Measurements from ENCODE around the gene PAK1IP1. TPM values are rescaled to one million over a fixed set of nuclear protein-coding genes. Genes with fewer than 3 reads are reported as not detected.
"Not testable (repeated sequence)": the region's sequence is repeated elsewhere in the genome, so short reads cannot be mapped to it uniquely, and the experiment has no call there.

PAK1IP1 gene, protein sequence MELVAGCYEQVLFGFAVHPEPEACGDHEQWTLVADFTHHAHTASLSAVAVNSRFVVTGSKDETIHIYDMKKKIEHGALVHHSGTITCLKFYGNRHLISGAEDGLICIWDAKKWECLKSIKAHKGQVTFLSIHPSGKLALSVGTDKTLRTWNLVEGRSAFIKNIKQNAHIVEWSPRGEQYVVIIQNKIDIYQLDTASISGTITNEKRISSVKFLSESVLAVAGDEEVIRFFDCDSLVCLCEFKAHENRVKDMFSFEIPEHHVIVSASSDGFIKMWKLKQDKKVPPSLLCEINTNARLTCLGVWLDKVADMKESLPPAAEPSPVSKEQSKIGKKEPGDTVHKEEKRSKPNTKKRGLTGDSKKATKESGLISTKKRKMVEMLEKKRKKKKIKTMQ
- total RNA-seq (2014; rRNA removed; shearing (Covaris generic)) = 35.4 and 45.5 TPM in 2 replicates

DNA sequence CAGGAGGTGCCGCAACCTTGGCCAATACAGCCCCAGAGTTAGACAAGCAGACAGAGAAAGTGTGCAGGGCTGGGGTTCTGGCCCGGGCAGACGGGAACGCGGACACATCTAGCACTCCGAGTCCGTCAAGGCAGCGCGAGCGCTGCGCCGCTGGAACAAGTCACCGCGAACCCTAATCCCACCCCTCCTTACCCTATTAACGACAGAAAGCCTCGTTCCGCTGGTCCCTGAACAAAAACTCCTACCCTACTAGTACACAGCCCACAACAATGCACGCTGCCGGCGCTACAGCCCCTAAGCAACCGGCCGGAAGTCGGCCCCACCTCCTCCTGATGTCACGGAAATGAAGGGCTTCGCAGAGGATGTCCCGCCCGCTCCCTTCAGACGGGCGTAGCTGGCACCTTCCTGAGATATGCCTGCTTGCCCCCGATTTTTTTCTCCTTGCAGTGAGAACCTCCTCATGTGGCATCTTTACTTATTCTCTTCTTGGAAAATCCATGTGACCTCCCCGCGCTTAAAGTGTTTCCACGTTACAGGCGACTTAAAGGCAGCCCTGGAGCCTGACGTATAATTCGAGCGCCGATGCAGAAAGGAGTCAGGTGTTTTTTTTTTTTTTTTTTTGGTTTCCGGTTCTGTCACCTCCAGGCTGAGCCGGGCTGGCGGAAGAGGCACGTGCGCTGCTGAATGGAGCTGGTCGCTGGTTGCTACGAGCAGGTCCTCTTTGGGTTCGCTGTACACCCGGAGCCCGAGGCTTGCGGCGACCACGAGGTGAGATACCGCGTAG, at the start of gene PAK1IP1, which contains the start of gene C6orf52:
PAK1IP1 (plus strand) TSS at position 671 of the 784 bp plus-strand sequence; CDS start at position 685, 14 bp downstream.
C6orf52 (minus strand) TSS at position 315 of the 784 bp plus-strand sequence. CDS start 7,066 bp downstream, outside the sequence.
- H3K27ac ChIP-seq = peak within 1 kb of the TSS; percentile 97
- no peaks in the 10 kb centered on the region for H3K27me3 ChIP-seq (replicated peaks)
- H3K36me3 ChIP-seq = peaks cover 38% of the 10 kb centered on the region

DNA sequence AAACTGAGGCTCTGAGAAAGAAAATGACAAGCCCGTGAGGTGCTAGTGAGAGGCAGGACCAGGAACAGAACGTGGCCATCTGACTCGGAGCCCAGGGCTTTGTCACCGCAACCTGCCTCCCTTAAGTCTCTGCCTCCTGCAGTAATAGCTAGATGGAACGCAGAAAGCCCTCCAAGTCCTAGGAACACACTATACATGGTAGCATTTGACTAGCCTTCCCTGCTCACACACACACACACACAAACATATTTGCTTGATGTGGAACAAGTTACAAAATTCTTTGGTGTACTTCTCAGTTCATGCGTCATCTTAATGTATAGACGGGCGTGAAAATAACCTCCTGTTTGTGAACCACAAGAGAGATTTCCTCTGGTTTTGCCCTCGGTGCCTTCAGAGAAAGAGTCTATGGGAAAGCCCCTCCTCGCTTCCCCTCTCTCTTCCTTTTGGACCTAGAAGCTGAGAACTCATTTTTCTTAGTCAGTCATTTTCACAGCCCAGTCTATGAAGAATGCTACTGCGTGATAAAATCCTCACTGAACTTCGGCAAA, 39.2 kb upstream of the PAK1IP1 start:
- Histone ChIP-seq H3K27me3 (replicated peaks) (peaks cover 12% of the 10 kb centered on the region; the same call in 1 of the 2 replicates), H3K4me3 (no peak overlapping the region), H3K4me1 (replicated peaks) (no peaks in the 10 kb centered on the region), H3K27ac (no peak overlapping the region), H3K9me3 (replicated peaks) (no peaks in the 10 kb centered on the region), H3K36me3 (no peaks in the 10 kb centered on the region)
- no peak for DNase-seq (ENCODE audit: low read depth in 1 of 2, low spot score in 2 of 2)

More for the DNA sequence above, at the start of gene PAK1IP1, which contains the start of gene C6orf52:
- DNase-seq (ENCODE audit: low read depth in 1 of 2, low spot score in 2 of 2) = peak; percentile 94 to 99
- peaks cover 10% of the 10 kb centered on the region for H3K4me1 ChIP-seq (replicated peaks)
- no peaks in the 10 kb centered on the region for H3K9me3 ChIP-seq (replicated peaks)
- peak within 1 kb of the TSS; percentile 69 for H3K4me3 ChIP-seq

DNA sequence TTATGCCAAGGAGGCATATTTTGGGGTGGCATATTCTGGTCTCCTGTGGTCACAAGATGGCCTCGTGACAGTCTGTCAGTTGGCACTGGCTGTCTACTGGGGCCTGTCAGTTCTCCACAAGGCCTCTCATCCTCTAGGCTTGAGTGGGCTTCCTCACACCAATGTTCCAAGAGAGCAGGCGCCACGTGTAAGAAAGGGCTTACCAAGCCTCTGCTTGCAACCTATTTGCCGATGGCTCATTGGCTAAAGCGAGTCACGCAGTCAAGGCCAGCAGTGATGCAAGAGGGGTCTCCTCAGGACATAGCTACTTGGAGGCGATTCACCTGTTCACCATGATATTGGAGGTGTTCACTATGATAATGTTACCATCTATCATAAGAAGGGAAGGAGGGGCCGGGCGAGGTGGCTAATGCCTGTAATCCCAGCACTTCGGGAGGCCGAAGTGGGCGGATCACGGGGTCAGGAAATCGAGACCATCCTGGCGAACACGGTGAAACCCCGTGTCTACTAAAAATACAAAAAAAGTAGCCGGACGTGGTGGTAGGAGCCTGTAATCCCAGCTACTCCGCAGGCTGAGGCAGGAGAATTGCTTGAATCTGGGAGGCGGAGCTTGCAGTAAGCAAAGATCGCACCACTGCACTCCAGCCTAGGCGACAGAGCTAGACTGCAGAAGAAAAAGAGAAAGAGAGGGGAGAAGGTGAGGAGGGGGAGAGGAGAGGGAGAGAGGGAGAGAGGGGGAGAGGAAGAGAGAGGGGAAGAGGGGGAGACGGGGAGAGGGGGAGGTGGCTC, 35.7 kb upstream of the PAK1IP1 start:
- H3K4me1 ChIP-seq (replicated peaks) = no peaks in the 10 kb centered on the region
- no peaks in the 10 kb centered on the region for H3K36me3 ChIP-seq
- no peak overlapping the region for H3K4me3 ChIP-seq
- H3K27ac ChIP-seq = no peak overlapping the region
- H3K27me3 ChIP-seq (replicated peaks) = 0 out of 2 replicates have a peak, but pooled peaks cover 8% of the 10 kb centered on the region
- no peaks in the 10 kb centered on the region for H3K9me3 ChIP-seq (replicated peaks)
- no peak for DNase-seq (ENCODE audit: low read depth in 1 of 2, low spot score in 2 of 2)

DNA sequence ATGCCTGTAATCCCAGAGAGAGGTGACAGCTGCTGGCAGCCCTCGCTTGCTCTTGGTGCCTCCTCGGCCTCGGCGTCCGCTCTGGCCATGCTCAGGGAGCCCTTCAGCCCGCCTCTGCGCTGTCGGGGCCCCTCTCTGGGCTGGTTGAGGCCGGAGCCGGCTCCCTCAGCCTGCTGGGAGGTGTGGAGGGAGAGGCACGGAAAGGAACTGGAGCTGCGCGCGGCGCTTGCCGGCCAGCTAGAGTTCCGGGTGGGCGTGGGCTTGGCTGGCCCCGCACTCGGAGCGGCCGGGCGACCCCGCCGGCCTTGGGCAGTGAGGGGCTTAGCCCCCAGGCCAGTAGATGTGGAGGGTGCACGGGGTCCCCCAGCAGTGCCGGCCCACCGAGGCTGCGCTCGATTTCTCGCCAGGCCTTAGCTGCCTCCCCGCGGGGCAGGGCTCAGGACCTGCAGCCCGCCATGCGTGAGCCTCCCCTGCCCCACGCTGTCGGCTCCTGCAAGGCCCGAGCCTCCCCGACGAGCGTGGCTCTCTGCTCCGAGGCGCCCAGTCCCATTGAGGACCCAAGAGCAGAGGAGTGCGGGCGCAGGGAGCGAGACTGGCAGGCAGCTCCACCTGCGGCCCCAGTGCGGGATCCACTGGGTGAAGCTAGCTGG, 34.9 kb upstream of the PAK1IP1 start:
- Histone ChIP-seq H3K9me3 (replicated peaks) (no peaks in the 10 kb centered on the region), H3K27ac (no peak overlapping the region), H3K4me1 (replicated peaks) (no peaks in the 10 kb centered on the region), H3K4me3 (no peak overlapping the region), H3K36me3 (no peaks in the 10 kb centered on the region), H3K27me3 (replicated peaks) (0 out of 2 replicates have a peak, but pooled peaks cover 8% of the 10 kb centered on the region)
- DNase-seq (ENCODE audit: low read depth in 1 of 2, low spot score in 2 of 2) = no peak

DNA sequence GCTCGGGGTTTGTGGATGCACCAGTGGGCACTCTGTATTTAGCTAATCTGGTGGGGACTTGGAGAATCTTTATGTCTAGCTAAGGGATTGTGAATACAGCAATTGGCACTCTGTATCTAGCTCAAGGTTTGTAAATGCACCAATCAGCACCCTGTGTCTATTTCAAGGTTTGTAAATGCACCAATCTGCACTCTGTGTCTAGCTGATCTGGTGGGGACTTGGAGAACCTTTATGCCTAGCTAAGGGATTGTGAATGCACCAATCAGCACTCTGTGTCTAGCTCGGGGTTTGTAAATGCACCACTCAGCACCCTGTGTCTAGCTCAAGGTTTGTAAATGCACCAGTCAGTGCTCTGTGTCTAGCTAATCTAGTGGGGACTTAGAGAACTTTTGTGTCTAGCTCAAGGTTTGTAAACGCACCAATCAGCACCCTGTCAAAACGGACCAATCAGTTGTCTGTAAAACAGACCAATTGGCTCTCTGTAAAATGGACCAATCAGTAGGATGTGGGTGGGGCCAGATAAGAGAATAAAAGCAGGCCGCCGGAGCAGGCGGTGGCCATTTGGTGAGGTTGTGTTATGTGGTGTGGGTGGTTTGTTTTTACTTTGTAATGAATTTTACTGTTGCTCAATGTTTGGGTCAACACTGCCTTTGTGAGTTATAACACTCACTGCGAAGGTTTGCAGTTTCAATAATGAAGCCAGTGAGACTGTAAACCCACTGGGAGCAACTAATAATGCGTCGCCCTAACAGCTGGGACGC, 34.2 kb upstream of the PAK1IP1 start:
- not testable (repeated sequence) for H3K36me3 ChIP-seq; H3K27me3 ChIP-seq (replicated peaks); H3K4me1 ChIP-seq (replicated peaks); H3K4me3 ChIP-seq; H3K9me3 ChIP-seq (replicated peaks); H3K27ac ChIP-seq; DNase-seq (ENCODE audit: low read depth in 1 of 2, low spot score in 2 of 2)

DNA sequence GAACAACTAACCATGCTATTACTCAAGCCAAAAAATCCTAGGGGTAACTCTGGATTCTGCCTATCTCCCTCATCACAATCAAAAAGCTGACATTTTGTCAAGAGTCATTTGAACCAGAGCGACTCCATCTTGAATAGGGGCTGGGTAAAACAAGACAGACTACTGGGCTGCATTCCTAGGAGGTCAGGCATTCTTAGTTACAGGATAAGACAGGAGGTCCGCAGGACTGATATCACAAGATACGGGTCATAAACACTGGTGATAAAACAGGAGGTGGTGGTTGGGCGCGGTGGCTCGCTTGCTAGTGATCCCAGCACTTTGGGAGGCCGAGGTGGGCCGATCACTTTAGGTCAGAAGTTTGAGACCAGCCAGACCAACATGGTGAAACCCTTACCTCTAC, 32.6 kb upstream of the PAK1IP1 start:
- DNase-seq (ENCODE audit: low read depth in 1 of 2, low spot score in 2 of 2) = no peak
- Histone ChIP-seq H3K27me3 (replicated peaks) (no peaks in the 10 kb centered on the region), H3K4me1 (replicated peaks) (no peaks in the 10 kb centered on the region), H3K27ac (no peak overlapping the region), H3K36me3 (no peaks in the 10 kb centered on the region), H3K4me3 (no peak overlapping the region), H3K9me3 (replicated peaks) (no peaks in the 10 kb centered on the region)

DNA sequence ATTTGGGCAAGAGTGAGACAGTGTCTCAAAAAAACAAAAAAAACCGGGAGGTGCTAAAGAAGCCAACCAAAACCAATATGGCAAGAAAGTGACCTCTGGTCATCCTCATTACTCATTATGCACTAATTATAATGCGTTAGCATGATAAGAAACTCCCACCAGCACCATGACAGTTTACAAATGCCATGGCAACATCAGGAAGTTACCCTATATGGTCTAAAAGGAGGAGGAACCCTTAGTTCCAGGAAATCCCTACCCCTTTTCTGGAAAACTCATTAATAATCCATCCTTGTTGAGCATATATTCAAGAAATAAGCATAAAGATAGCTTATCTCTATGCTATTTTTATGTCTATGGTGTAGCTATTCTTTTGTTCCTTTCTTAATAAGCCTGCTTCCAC, 32.0 kb upstream of the PAK1IP1 start:
- Histone ChIP-seq H3K9me3 (replicated peaks) (no peaks in the 10 kb centered on the region), H3K4me1 (replicated peaks) (no peaks in the 10 kb centered on the region), H3K4me3 (no peak overlapping the region), H3K36me3 (no peaks in the 10 kb centered on the region), H3K27ac (no peak overlapping the region), H3K27me3 (replicated peaks) (no peaks in the 10 kb centered on the region)
- DNase-seq (ENCODE audit: low read depth in 1 of 2, low spot score in 2 of 2) = no peak

DNA sequence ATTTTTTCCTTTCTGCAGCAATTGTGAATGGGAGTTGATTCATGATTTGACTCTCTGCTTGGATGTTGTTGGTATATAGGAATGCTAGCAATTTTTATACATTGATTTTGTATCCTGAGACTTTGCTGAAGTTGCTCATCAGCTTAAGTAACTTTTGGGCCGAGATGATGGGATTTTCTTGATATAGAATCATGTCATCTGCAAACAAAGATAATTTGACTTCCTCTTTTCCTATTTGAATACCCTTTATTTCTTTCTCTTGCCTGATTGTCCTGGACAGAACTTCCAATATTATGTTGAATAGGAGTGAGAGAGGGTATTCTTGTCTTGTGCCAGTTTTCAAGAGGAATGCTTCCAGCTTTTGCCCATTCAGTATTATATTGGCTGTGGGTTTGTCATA, 29.2 kb upstream of the PAK1IP1 start:
- not testable (repeated sequence) for H3K27ac ChIP-seq; H3K9me3 ChIP-seq (replicated peaks); H3K4me1 ChIP-seq (replicated peaks); H3K27me3 ChIP-seq (replicated peaks); H3K36me3 ChIP-seq; H3K4me3 ChIP-seq; DNase-seq (ENCODE audit: low read depth in 1 of 2, low spot score in 2 of 2)

DNA sequence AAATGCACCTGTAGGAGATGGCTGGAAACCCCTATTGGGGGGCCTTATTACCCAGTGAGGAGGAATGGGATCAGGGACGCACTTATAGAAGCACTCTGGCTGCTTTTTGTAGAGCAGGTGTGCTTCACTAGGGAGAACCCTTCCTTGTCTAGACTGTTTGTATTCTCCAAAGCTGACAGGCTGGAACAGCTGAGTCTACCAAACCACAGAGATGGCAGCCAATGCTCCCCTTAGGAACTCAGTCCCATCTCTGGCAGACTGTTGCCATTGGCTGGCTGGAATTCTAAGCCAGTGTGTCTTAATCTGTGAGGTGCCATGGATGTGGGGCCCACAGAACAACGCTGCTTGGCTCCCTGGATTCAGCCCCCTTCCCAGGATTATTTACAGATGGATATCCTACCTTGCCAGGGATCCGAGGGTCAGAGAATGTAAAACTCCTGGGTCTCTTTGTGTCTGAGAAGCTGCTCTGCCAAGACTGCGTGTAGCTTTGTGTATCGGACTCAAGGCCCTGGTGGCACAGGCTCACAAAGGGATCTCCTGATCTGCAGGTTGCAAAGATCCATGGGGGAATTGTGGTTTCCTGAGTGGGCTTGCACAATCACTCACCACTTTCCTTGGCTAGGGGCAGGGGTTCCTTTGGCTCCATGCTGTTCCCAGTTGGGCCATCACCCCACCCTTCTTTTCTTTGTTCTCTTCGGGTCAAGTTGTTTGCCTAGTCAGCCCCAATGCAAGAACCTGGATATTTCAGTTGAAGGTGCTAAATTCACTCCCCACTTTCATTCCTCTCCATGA, 26.4 kb upstream of the PAK1IP1 start:
- Histone ChIP-seq H3K36me3 (no peaks in the 10 kb centered on the region), H3K9me3 (replicated peaks) (no peaks in the 10 kb centered on the region), H3K4me1 (replicated peaks) (no peaks in the 10 kb centered on the region), H3K27ac (no peak overlapping the region), H3K4me3 (no peak overlapping the region), H3K27me3 (replicated peaks) (peaks cover 6% of the 10 kb centered on the region; the same call in 1 of the 2 replicates)
- DNase-seq (ENCODE audit: low read depth in 1 of 2, low spot score in 2 of 2) = no peak

DNA sequence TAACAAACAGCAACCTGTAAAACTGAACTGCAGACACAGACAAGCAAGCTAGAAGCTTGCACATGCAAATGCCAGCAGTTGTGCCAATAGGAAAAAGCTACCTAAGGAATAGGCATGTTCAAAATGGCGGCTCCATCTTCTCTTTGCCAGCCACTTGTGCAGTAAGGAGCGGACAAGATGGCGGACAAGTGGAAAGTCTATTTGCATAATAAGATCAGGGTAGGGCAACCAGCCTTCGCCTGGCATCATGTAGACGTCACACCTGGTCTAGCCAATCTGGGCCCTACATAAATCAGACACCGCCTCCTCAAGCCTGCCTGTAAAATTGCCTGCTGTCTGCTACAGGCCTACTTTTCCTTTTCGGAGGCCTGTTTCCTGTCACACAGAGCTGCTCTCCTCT, 18.4 kb upstream of the PAK1IP1 start:
- DNase-seq (ENCODE audit: low read depth in 1 of 2, low spot score in 2 of 2) = no peak
- no peak overlapping the region for H3K27ac ChIP-seq
- no peaks in the 10 kb centered on the region for H3K27me3 ChIP-seq (replicated peaks)
- H3K9me3 ChIP-seq (replicated peaks) = 0 out of 2 replicates have a peak, but pooled peaks cover 3% of the 10 kb centered on the region
- no peak overlapping the region for H3K4me3 ChIP-seq
- H3K4me1 ChIP-seq (replicated peaks) = no peaks in the 10 kb centered on the region
- H3K36me3 ChIP-seq = no peaks in the 10 kb centered on the region

DNA sequence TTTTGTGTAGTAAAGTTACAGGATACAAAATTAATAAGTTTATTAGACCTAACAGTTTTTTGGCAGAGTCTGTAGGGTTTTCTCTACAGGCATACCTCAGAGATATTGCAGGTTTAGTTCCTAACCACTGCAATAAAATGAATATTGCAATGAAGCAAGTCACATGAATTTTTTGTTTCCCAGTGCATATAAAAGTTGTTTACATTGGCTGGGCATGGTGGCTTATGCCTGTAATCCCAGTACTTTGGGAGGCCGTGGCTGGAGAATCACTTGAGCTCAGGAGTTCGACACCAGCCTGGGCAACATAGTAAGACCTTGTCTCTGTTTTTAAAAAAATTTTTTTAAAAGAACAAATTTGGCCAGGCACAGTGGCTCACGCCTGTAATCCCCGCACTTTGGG, 16.3 kb upstream of the PAK1IP1 start:
- Histone ChIP-seq H3K27ac (no peak overlapping the region), H3K36me3 (no peaks in the 10 kb centered on the region)
- DNase-seq (ENCODE audit: low read depth in 1 of 2, low spot score in 2 of 2) = no peak

DNA sequence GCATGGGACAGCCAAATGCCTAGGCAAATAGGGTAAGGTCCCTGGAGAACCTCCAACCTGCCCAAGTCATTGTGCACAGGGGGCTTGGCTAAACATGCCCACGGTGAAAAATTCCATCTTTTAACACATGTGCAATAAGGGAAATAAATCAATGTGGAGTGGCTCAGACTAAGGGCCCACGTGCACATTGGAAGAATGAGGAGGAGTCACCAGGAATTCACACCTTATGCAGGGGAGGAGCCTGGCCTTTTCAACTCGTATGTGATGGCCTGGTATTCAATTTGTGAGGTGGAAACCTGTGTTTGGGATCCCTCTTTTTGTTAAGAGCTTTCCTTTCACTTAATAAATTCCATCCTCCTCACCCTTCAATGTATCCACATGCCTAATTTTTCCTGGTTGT, 13.0 kb upstream of the PAK1IP1 start:
- H3K4me3 ChIP-seq = no peak overlapping the region

More for the DNA sequence above, 16.3 kb upstream of the PAK1IP1 start:
- Histone ChIP-seq H3K27me3 (replicated peaks) (no peaks in the 10 kb centered on the region), H3K4me3 (no peak overlapping the region), H3K9me3 (replicated peaks) (0 out of 2 replicates have a peak, but pooled peaks cover 3% of the 10 kb centered on the region), H3K4me1 (replicated peaks) (no peaks in the 10 kb centered on the region)

More for the DNA sequence above, 13.0 kb upstream of the PAK1IP1 start:
- no peak overlapping the region for H3K27ac ChIP-seq
- DNase-seq (ENCODE audit: low read depth in 1 of 2, low spot score in 2 of 2) = no peak
- H3K27me3 ChIP-seq (replicated peaks) = peaks cover 3% of the 10 kb centered on the region; the same call in 1 of the 2 replicates
- no peaks in the 10 kb centered on the region for H3K4me1 ChIP-seq (replicated peaks)
- no peaks in the 10 kb centered on the region for H3K36me3 ChIP-seq
- H3K9me3 ChIP-seq (replicated peaks) = no peaks in the 10 kb centered on the region
